HEK293 (cell line): Measurements from ENCODE around the gene TEKTIP1.

Experiments used
- CTCF ChIA-PET: fragments of 350-600 bp; formaldehyde crosslinking; extraction: SDS; loops from one replicate; lab custom pipeline; 2021; ENCODE audit warnings: antibody characterized with exemption; lab: Yijun Ruan, JAX
- POLR2A ChIA-PET: fragments of 300-600 bp; formaldehyde crosslinking; extraction: SDS; loops from one replicate; lab custom pipeline; 2020; ENCODE audit warnings: antibody characterized with exemption, inconsistent platforms; lab: Yijun Ruan, JAX
- H3K27ac ChIP-seq: fragments of 200-500 bp; sonication (Bioruptor generic); 2 replicates; pipeline ENCODE4 v1.5.1; 2014; ENCODE audit warnings: low read depth, low read length, control low read depth, inconsistent platforms; ENCODE audit errors: extremely low read depth
- H3K36me3 ChIP-seq, 2 experiments: fragments of 200-500 bp in 1 of 2; sonication (Bioruptor generic) in 1 of 2; 1 replicate in 1 of 2; 2 replicates in 1 of 2; pipeline ENCODE4 v1.5.1; 2014 to 2017; ENCODE audit warnings: inconsistent platforms in 2 of 2, low read length in 2 of 2; ENCODE audit not compliant: control insufficient read depth in 2 of 2, insufficient read depth in 1 of 2
- H3K4me1 ChIP-seq: fragments of 200-500 bp; sonication (Bioruptor generic); 2 replicates; pipeline ENCODE4 v1.5.1; 2014; ENCODE audit warnings: mild to moderate bottlenecking, low read length, inconsistent platforms; ENCODE audit not compliant: control insufficient read depth, insufficient read depth
- H3K4me3 ChIP-seq: 2 replicates; pipeline ENCODE4 v1.5.1; 2011; ENCODE audit warnings: low read depth, mild to moderate bottlenecking, control low read depth, low read length, moderate library complexity
- H3K9me3 ChIP-seq: fragments of 200-500 bp; sonication (Bioruptor generic); 2 replicates; pipeline ENCODE4 v1.5.1; 2014; ENCODE audit warnings: low read depth, low read length, inconsistent platforms; ENCODE audit not compliant: control insufficient read depth, insufficient read depth
- KLF17 ChIP-seq: fragments of 450-650 bp; formaldehyde crosslinking; IDR thresholded peaks from 2 replicates; pipeline ENCODE4 v1.5.1; 2016; ENCODE audit warnings: missing biosample characterization, missing genetic modification characterization
- MYNN ChIP-seq: fragments of 450-650 bp; formaldehyde crosslinking; IDR thresholded peaks from 2 replicates; pipeline ENCODE4 v1.5.1; 2016; ENCODE audit warnings: missing biosample characterization, missing genetic modification characterization, borderline replicate concordance
- MZF1 ChIP-seq: fragments of 450-650 bp; formaldehyde crosslinking; IDR thresholded peaks from 2 replicates; pipeline ENCODE4 v1.5.1; 2017; ENCODE audit warnings: missing biosample characterization, missing genetic modification characterization, borderline replicate concordance
- OSR2 ChIP-seq: fragments of 450-650 bp; formaldehyde crosslinking; IDR thresholded peaks from 2 replicates; pipeline ENCODE4 v1.5.1; 2016; ENCODE audit warnings: missing biosample characterization, missing genetic modification characterization
- PRDM1 ChIP-seq: fragments of 450-650 bp; formaldehyde crosslinking; IDR thresholded peaks from 2 replicates; pipeline ENCODE4; 2016; ENCODE audit warnings: missing biosample characterization, missing genetic modification characterization
- PRDM6 ChIP-seq: fragments of 450-650 bp; formaldehyde crosslinking; IDR thresholded peaks from 2 replicates; pipeline ENCODE4 v1.5.1; 2017; ENCODE audit warnings: missing biosample characterization, missing genetic modification characterization
- RBAK ChIP-seq: fragments of 450-650 bp; formaldehyde crosslinking; IDR thresholded peaks from 2 replicates; pipeline ENCODE4 v1.5.1; 2016; ENCODE audit warnings: missing biosample characterization, missing genetic modification characterization
- REPIN1 ChIP-seq: fragments of 450-650 bp; formaldehyde crosslinking; IDR thresholded peaks from 2 replicates; pipeline ENCODE4 v1.5.1; 2017; ENCODE audit warnings: missing biosample characterization, missing genetic modification characterization, low read depth
- SP3 ChIP-seq: fragments of 450-650 bp; formaldehyde crosslinking; IDR thresholded peaks from 2 replicates; pipeline ENCODE4 v1.5.1; 2016; ENCODE audit warnings: missing biosample characterization, missing genetic modification characterization
- ZBTB7A ChIP-seq: fragments of 450-650 bp; formaldehyde crosslinking; IDR thresholded peaks from 2 replicates; pipeline ENCODE4 v1.5.1; 2016; ENCODE audit warnings: low read depth, missing biosample characterization, missing genetic modification characterization
- ZEB2 ChIP-seq: fragments of 450-650 bp; formaldehyde crosslinking; IDR thresholded peaks from 2 replicates; pipeline ENCODE4 v1.5.1; 2016; ENCODE audit warnings: missing biosample characterization, missing genetic modification characterization
- ZFP3 ChIP-seq: fragments of 450-650 bp; formaldehyde crosslinking; IDR thresholded peaks from 2 replicates; pipeline ENCODE4 v1.5.1; 2016; ENCODE audit warnings: low read depth, missing biosample characterization, missing genetic modification characterization
- ZIC2 ChIP-seq: fragments of 450-650 bp; formaldehyde crosslinking; IDR thresholded peaks from 2 replicates; pipeline ENCODE4 v1.5.1; 2016; ENCODE audit warnings: missing biosample characterization, missing genetic modification characterization
- ZNF16 ChIP-seq: fragments of 450-650 bp; formaldehyde crosslinking; IDR thresholded peaks from 2 replicates; pipeline ENCODE4 v1.5.1; 2016; ENCODE audit warnings: low read depth, missing biosample characterization, missing genetic modification characterization
- ZNF214 ChIP-seq: fragments of 450-650 bp; formaldehyde crosslinking; IDR thresholded peaks from 2 replicates; pipeline ENCODE4 v1.5.1; 2017; ENCODE audit warnings: missing biosample characterization, mild to moderate bottlenecking, missing genetic modification characterization, borderline replicate concordance
- ZNF239 ChIP-seq: fragments of 450-650 bp; formaldehyde crosslinking; IDR thresholded peaks from 2 replicates; pipeline ENCODE4 v1.5.1; 2016; ENCODE audit warnings: missing biosample characterization, missing genetic modification characterization
- ZNF248 ChIP-seq: fragments of 450-650 bp; formaldehyde crosslinking; IDR thresholded peaks from 2 replicates; pipeline ENCODE4 v1.5.1; 2017; ENCODE audit warnings: missing biosample characterization, missing genetic modification characterization
- ZNF324 ChIP-seq: fragments of 450-650 bp; formaldehyde crosslinking; IDR thresholded peaks from 2 replicates; pipeline ENCODE4 v1.5.1; 2016; ENCODE audit warnings: missing biosample characterization, missing genetic modification characterization
- ZNF350 ChIP-seq: fragments of 450-650 bp; formaldehyde crosslinking; IDR thresholded peaks from 2 replicates; pipeline ENCODE4 v1.5.0; 2017; ENCODE audit warnings: missing biosample characterization, mild to moderate bottlenecking, missing genetic modification characterization
- ZNF394 ChIP-seq: fragments of 450-650 bp; formaldehyde crosslinking; IDR thresholded peaks from 2 replicates; pipeline ENCODE4 v1.5.1; 2016; ENCODE audit warnings: missing biosample characterization, missing genetic modification characterization, mild to moderate bottlenecking, moderate library complexity, borderline replicate concordance
- ZNF544 ChIP-seq: fragments of 450-650 bp; formaldehyde crosslinking; IDR thresholded peaks from 2 replicates; pipeline ENCODE4 v1.5.0; 2017; ENCODE audit warnings: missing biosample characterization, missing genetic modification characterization
- ZNF560 ChIP-seq: fragments of 450-650 bp; formaldehyde crosslinking; IDR thresholded peaks from 2 replicates; pipeline ENCODE4 v1.5.1; 2017; ENCODE audit warnings: missing biosample characterization, missing genetic modification characterization, borderline replicate concordance
- ZNF623 ChIP-seq: fragments of 450-650 bp; formaldehyde crosslinking; IDR thresholded peaks from 2 replicates; pipeline ENCODE4 v1.5.1; 2016; ENCODE audit warnings: missing biosample characterization, missing genetic modification characterization
- ZNF670 ChIP-seq: fragments of 450-650 bp; formaldehyde crosslinking; IDR thresholded peaks from 2 replicates; pipeline ENCODE4 v1.5.1; 2016; ENCODE audit warnings: missing biosample characterization, missing genetic modification characterization, low read depth

TEKTIP1 gene

GRCh38 chr19:3524078-3524842, 14.7 kb upstream of the TEKTIP1 start:
- no peaks in the 10 kb centered on the region for H3K4me1 ChIP-seq
- no peak overlapping the region for H3K27ac ChIP-seq
- H3K4me3 ChIP-seq = no peak overlapping the region
- no peak for TF ChIP-seq ZFP3 (tag by site-specific recombination)
- TF ChIP-seq ZNF350 (tag by site-specific recombination) = no peak
- TF ChIP-seq ZNF544 (tag by site-specific recombination) = no peak
- TF ChIP-seq KLF17 (tag by site-specific recombination) = no peak
- TF ChIP-seq MYNN = no peak
- TF ChIP-seq RBAK (tag by site-specific recombination) = no peak
- TF ChIP-seq OSR2 (tag by site-specific recombination) = no peak
- H3K9me3 ChIP-seq = no peaks in the 10 kb centered on the region
- peaks cover 0 to 86% of the 10 kb centered on the region in 2 experiments; a peak in 2 of 3 replicates for H3K36me3 ChIP-seq
- CTCF ChIA-PET = no interaction called here
- POLR2A ChIA-PET = no interaction called here

- Histone ChIP-seq H3K27ac (no peak overlapping the region), H3K9me3 (no peaks in the 10 kb centered on the region), H3K4me3 (no peak overlapping the region), H3K4me1 (no peaks in the 10 kb centered on the region), H3K36me3 (peaks cover 0 to 79% of the 10 kb centered on the region in 2 experiments; a peak in 2 of 3 replicates)
- ChIA-PET CTCF (no interaction called here), POLR2A (no interaction called here)
- TF ChIP-seq ZNF560 (tag by site-specific recombination) (no peak), ZIC2 (tag by site-specific recombination) (no peak), REPIN1 (tag by site-specific recombination) (no peak), ZEB2 (tag by site-specific recombination) (no peak), OSR2 (tag by site-specific recombination) (no peak), ZNF239 (tag by site-specific recombination) (no peak), SP3 (tag by site-specific recombination) (no peak), ZNF394 (no peak), ZNF214 (tag by site-specific recombination) (no peak), ZNF16 (tag by site-specific recombination) (no peak), PRDM6 (no peak), ZBTB7A (tag by site-specific recombination) (no peak), ZNF324 (tag by site-specific recombination) (no peak), MZF1 (tag by site-specific recombination) (no peak), ZNF670 (tag by site-specific recombination) (no peak), ZNF248 (tag by site-specific recombination) (no peak), ZNF623 (no peak), PRDM1 (no peak)
Measured at GRCh38 chr19:3524904-3525451, 14.0 kb upstream of the TEKTIP1 start.
